ENCODE results near the gene SLC66A2.

Gene SLC66A2

DNA sequence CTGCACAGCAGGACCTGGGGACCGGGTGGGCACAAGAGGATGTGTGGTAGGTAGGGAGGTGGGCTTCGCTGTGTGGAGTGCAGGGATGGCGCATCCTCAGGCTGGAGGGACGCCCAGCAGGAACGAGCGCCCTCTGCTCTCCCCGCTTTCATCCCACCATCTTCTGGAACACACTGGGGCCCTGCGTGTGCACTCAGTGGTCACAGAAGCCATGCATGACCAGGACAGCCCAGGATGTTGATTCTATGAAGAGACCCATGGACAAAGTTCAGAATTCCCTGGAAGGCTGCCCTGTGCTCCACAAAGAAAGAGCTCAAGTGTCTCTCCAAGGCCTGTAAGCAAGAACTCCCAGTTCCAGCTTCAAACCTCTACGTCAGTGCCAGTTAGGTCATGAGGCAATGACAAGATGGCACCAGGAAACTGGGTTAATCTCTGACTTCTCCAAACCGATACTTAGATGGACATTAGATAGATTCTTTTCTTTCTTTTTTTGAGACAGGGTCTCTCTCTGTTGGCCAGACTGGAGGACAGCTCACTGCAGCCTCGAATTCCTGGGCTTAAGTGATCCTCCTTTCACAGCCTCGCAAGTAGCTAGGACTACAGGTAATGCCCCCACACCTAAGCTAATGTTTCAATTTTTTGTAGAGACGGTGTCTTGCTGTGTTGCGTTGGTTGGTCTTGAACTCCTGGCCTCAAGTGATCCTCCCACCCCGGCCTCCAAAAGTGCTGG lies 3.4 kb downstream of the SLC66A2 start:
- peaks cover 0 to 3% (median 2%) of the 10 kb centered on the region in 5 experiments for H3K27me3 ChIP-seq (replicated peaks in 2 of 5; ENCODE audit: control insufficient read depth in 4 of 5, insufficient read depth in 5 of 5, low read length in 4 of 5)
- CTCF ChIA-PET = interaction anchor here (0.9 to 1.3 kb wide), 4 partner anchors 8 to 156 kb away, joined by 3 to 6 read pairs (median 3); no protein-coding TSS in a partner anchor
- H3K4me3 ChIP-seq (ENCODE audit: control insufficient read depth in 1 of 7, extremely low read depth in 1 of 7, insufficient read depth in 4 of 7, low read depth in 2 of 7, low read length in 6 of 7) = no peak overlapping the region
- POLR2A ChIA-PET = no interaction called here
- no peaks in the 10 kb centered on the region for H3K9me3 ChIP-seq (ENCODE audit: control extremely low read depth in 1 of 5, control insufficient read depth in 4 of 5, insufficient read depth in 2 of 5, low read depth in 1 of 5, low read length in 4 of 5)
- H3K27ac ChIP-seq (ENCODE audit: insufficient read depth in 1 of 2, low read depth in 1 of 2, low read length in 2 of 2, poor library complexity in 1 of 2, severe bottlenecking in 2 of 2) = no peak overlapping the region
- WGBS (ENCODE audit: insufficient coverage) = over 99% methylated on average over 13 of the region's 15 CpGs
- peaks cover 8 to 51% (median 41%) of the 10 kb centered on the region in 4 experiments for H3K4me1 ChIP-seq (ENCODE audit: control extremely low read depth in 1 of 4, control insufficient read depth in 4 of 4, insufficient read depth in 4 of 4, low read length in 3 of 4)
- no peak for DNase-seq
- H3K36me3 ChIP-seq (ENCODE audit: control insufficient read depth in 4 of 4, insufficient read depth in 4 of 4, low read length in 3 of 4) = peaks cover 3 to 46% (median 13%) of the 10 kb centered on the region in 4 experiments

DNA sequence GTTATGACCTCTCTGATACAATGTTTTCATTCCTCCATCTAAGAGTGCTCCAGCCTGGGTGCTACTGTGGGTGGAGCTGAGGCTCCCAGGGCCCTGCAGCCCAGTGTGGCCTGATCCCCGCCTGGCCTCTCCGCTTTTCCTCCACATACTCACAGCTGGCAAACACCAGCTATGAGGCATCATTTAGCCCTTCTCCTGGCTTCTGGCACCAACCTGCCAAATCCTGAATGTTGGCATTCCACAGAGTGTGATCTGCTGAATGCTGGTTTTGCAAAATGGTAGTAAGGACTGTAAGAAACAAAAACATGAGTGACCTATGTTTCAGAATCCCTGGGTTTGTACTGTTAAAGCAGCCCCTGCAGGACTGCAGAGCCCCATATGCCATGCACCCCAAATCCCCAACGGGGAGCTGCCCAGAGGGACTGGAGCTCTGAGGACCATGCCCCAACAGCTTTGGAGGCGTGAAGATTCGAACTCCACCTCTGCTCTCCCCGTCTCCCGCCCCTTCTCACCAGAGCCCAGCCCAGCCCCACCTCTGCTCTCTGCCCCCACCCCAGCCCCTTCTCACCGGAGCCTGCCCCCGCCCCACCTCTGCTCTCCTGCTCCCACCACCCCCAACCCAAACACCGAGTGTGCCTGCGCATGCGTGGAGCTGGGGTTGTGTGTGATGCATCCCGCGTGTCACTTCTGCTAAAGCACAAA lies 4.2 kb downstream of the SLC66A2 start:
- Histone ChIP-seq H3K4me1 (ENCODE audit: control extremely low read depth in 1 of 4, control insufficient read depth in 4 of 4, insufficient read depth in 4 of 4, low read length in 3 of 4) (peaks cover 8 to 50% (median 40%) of the 10 kb centered on the region in 4 experiments), H3K27ac (ENCODE audit: insufficient read depth in 1 of 2, low read depth in 1 of 2, low read length in 2 of 2, poor library complexity in 1 of 2, severe bottlenecking in 2 of 2) (no peak overlapping the region), H3K4me3 (ENCODE audit: control insufficient read depth in 1 of 7, extremely low read depth in 1 of 7, insufficient read depth in 4 of 7, low read depth in 2 of 7, low read length in 6 of 7) (no peak overlapping the region), H3K9me3 (ENCODE audit: control extremely low read depth in 1 of 5, control insufficient read depth in 4 of 5, insufficient read depth in 2 of 5, low read depth in 1 of 5, low read length in 4 of 5) (no peaks in the 10 kb centered on the region), H3K27me3 (replicated peaks in 2 of 5; ENCODE audit: control insufficient read depth in 4 of 5, insufficient read depth in 5 of 5, low read length in 4 of 5) (no peaks in the 10 kb centered on the region), H3K36me3 (ENCODE audit: control insufficient read depth in 4 of 4, insufficient read depth in 4 of 4, low read length in 3 of 4) (peaks cover 5 to 54% (median 21%) of the 10 kb centered on the region in 4 experiments)
- WGBS (ENCODE audit: insufficient coverage) = 100% methylated on average over 1 of the region's 14 CpGs
- no peak for DNase-seq
- POLR2A ChIA-PET = no interaction called here
- CTCF ChIA-PET = interaction anchor here (0.7 to 1.3 kb wide), 5 partner anchors 10 to 286 kb away, joined by 3 read pairs; no protein-coding TSS in a partner anchor

DNA sequence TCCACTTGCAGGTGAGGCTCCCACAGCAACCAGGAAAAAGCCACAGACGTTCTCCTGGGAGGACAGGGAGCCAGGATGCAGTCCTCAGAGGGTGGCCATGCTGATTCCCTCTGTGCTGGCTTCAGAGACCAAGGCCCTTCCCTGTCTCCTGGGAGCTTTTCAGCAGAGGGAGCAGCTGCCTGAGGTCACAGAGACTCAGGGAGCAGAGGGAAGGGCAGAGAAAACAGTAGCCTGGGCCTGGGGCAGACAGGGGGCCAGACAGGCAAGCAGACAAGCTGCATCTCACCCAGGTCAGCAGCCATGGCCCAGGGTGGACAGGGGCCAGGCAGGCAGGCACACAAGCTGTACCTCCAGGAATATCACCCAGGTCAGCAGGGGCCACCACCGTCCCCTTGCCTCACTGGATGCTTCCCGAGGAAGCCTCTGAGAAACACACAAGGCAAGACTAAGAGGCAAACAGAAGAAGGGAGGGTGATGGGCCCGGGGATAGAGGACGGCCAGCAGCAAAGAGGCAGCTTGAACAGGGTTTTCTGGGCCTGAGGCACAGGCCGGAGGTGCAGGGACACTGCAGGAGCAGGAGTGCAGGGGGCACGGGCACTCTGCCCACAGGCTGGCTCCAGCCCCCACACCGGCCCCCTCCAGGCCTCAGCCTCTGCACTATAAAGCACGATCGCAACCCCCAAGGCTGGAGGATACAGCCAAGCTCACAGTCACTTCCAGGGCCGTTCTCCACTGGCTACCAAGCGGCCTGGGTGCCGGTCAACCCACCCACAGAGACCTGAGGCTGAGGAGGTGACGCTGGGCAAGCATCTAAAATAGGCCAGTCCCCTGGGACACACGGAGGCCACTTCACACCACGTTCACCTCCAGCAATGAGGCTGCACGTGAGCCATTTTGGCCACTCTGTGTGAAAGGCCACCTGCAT lies 6.1 kb downstream of the SLC66A2 start:
- WGBS (ENCODE audit: insufficient coverage) = 92% methylated on average over 17 of the region's 17 CpGs
- CTCF ChIA-PET = interaction anchor here (1.2 to 1.6 kb wide), 2 partner anchors 10 to 13 kb away, joined by 3 read pairs; no protein-coding TSS in a partner anchor

DNA sequence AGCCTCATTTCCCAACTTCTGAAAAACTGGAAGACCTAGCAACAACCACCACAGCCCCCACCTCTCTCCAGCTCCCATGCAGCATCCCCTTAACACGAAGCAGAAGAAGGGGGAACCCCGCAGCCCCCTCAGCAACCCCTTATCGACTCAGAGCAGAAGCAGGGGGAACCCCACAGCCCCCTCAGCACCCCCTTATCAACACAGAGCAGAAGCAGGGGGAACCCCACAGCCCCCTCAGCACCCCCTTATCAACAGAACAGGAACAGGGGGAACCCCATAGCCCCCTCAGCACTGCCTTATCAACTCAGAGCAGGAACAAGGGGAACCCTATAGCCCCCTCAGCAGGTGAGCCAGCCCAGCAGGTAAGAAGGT lies 6.7 kb downstream of the SLC66A2 start:
- peak; percentile 92 to 98 (median 97) for DNase-seq
- POLR2A ChIA-PET = interaction anchor here (0.6 to 1.1 kb wide), 2 partner anchors 154 to 272 kb away, joined by 3 to 5 read pairs; no protein-coding TSS in a partner anchor

More for the DNA sequence above, 6.1 kb downstream of the SLC66A2 start:
- Histone ChIP-seq H3K4me3 (ENCODE audit: control insufficient read depth in 1 of 7, extremely low read depth in 1 of 7, insufficient read depth in 4 of 7, low read depth in 2 of 7, low read length in 6 of 7) (no peak overlapping the region), H3K9me3 (ENCODE audit: control extremely low read depth in 1 of 5, control insufficient read depth in 4 of 5, insufficient read depth in 2 of 5, low read depth in 1 of 5, low read length in 4 of 5) (peaks cover 0 to 2% (median 0%) of the 10 kb centered on the region in 5 experiments), H3K27ac (ENCODE audit: insufficient read depth in 1 of 2, low read depth in 1 of 2, low read length in 2 of 2, poor library complexity in 1 of 2, severe bottlenecking in 2 of 2) (peak overlapping the region; percentile 57 to 59), H3K4me1 (ENCODE audit: control extremely low read depth in 1 of 4, control insufficient read depth in 4 of 4, insufficient read depth in 4 of 4, low read length in 3 of 4) (peaks cover 8 to 42% (median 31%) of the 10 kb centered on the region in 4 experiments), H3K36me3 (ENCODE audit: control insufficient read depth in 4 of 4, insufficient read depth in 4 of 4, low read length in 3 of 4) (peaks cover 15 to 72% (median 39%) of the 10 kb centered on the region in 4 experiments), H3K27me3 (replicated peaks in 2 of 5; ENCODE audit: control insufficient read depth in 4 of 5, insufficient read depth in 5 of 5, low read length in 4 of 5) (no peaks in the 10 kb centered on the region)
- DNase-seq = no peak
- POLR2A ChIA-PET = interaction anchor here (1.1 kb wide), 1 partner anchor 154 kb away, joined by 5 read pairs; no protein-coding TSS in a partner anchor

DNA sequence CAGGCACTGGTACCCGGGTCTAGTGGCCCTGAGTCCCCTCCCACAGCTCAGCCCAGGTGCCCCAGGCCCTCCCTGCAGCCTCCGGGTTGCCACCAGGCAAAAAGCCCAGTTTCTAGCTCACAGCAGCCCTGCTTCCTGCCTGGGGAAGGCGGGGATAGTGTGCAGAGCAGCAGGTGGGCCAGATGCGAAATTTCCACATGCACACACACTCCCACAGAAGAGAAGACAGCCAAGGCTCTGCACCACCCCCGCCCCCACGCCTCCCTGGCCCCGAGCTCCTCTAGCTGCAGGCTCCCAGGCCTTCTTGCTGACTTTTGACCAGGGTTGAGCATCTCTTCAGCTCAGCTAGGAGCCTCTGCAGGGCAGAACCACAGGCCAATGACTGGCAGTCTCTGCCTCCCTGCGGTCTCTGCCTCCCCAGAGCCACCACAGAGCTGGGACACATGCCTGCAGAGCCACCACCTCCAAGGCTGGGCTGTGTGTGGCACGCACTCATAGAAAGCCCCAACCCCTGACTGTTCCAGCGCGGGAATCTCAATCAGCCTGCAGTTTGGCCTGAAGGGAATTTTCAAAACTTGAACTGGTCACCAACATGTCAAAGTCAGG lies 7.2 kb downstream of the SLC66A2 start:
- Histone ChIP-seq H3K27me3 (replicated peaks in 2 of 5; ENCODE audit: control insufficient read depth in 4 of 5, insufficient read depth in 5 of 5, low read length in 4 of 5) (no peaks in the 10 kb centered on the region), H3K4me3 (ENCODE audit: control insufficient read depth in 1 of 7, extremely low read depth in 1 of 7, insufficient read depth in 4 of 7, low read depth in 2 of 7, low read length in 6 of 7) (peak overlapping the region in 2 of 7 experiments; percentile 17 to 41), H3K9me3 (ENCODE audit: control extremely low read depth in 1 of 5, control insufficient read depth in 4 of 5, insufficient read depth in 2 of 5, low read depth in 1 of 5, low read length in 4 of 5) (peaks cover 0 to 2% (median 0%) of the 10 kb centered on the region in 5 experiments), H3K27ac (ENCODE audit: insufficient read depth in 1 of 2, low read depth in 1 of 2, low read length in 2 of 2, poor library complexity in 1 of 2, severe bottlenecking in 2 of 2) (peak overlapping the region; percentile 64 to 77), H3K4me1 (ENCODE audit: control extremely low read depth in 1 of 4, control insufficient read depth in 4 of 4, insufficient read depth in 4 of 4, low read length in 3 of 4) (peaks cover 3 to 32% (median 20%) of the 10 kb centered on the region in 4 experiments), H3K36me3 (ENCODE audit: control insufficient read depth in 4 of 4, insufficient read depth in 4 of 4, low read length in 3 of 4) (peaks cover 25 to 81% (median 49%) of the 10 kb centered on the region in 4 experiments)
- POLR2A ChIA-PET = interaction anchor here (0.6 to 1.1 kb wide), 3 partner anchors 90 to 272 kb away, joined by 3 to 5 read pairs (median 3); partner anchors contain the start of gene RBFA
- CTCF ChIA-PET = interaction anchor here (0.7 to 1.6 kb wide), 3 partner anchors 11 to 23 kb away, joined by 3 to 4 read pairs (median 3); partner anchors contain the start of gene HSBP1L1
- WGBS (ENCODE audit: insufficient coverage) = 53% methylated on average over 10 of the region's 11 CpGs
- DNase-seq = peak; percentile 68 to 92 (median 92)

More for the DNA sequence above, 6.7 kb downstream of the SLC66A2 start:
- CTCF ChIA-PET = interaction anchor here (0.7 to 1.6 kb wide), 3 partner anchors 10 to 23 kb away, joined by 3 read pairs; no protein-coding TSS in a partner anchor
- Histone ChIP-seq H3K36me3 (ENCODE audit: control insufficient read depth in 4 of 4, insufficient read depth in 4 of 4, low read length in 3 of 4) (peaks cover 21 to 79% (median 45%) of the 10 kb centered on the region in 4 experiments), H3K4me3 (ENCODE audit: control insufficient read depth in 1 of 7, extremely low read depth in 1 of 7, insufficient read depth in 4 of 7, low read depth in 2 of 7, low read length in 6 of 7) (no peak overlapping the region), H3K4me1 (ENCODE audit: control extremely low read depth in 1 of 4, control insufficient read depth in 4 of 4, insufficient read depth in 4 of 4, low read length in 3 of 4) (peaks cover 5 to 37% (median 25%) of the 10 kb centered on the region in 4 experiments), H3K27ac (ENCODE audit: insufficient read depth in 1 of 2, low read depth in 1 of 2, low read length in 2 of 2, poor library complexity in 1 of 2, severe bottlenecking in 2 of 2) (peak overlapping the region; percentile 64 to 77), H3K27me3 (replicated peaks in 2 of 5; ENCODE audit: control insufficient read depth in 4 of 5, insufficient read depth in 5 of 5, low read length in 4 of 5) (no peaks in the 10 kb centered on the region), H3K9me3 (ENCODE audit: control extremely low read depth in 1 of 5, control insufficient read depth in 4 of 5, insufficient read depth in 2 of 5, low read depth in 1 of 5, low read length in 4 of 5) (peaks cover 0 to 2% (median 0%) of the 10 kb centered on the region in 5 experiments)
- no CpG with 5 or more reads among the region's 3 CpGs for whole genome bisulfite sequencing (ENCODE audit: insufficient coverage)

Measured in common myeloid progenitor, CD34-positive (primary cell).